GM23338 (cell line): ENCODE results near the gene TJP1. TPM values are rescaled to one million over a fixed set of nuclear protein-coding genes. Genes with fewer than 3 reads are reported as not detected.

Experiments
- ATAC-seq: fragments of 200-7000 bp; cut with Tn5 transposase; 3 replicates; pipeline ENCODE4 v1.9.1; 2020
- DNase-seq: peaks from one replicate; pipeline ENCODE4 v3.0.0-alpha.2; 2015; ENCODE audit warnings: low spot score
- H2AFZ ChIP-seq: fragments of 200-600 bp; sonication (generic); 2 replicates; pipeline ENCODE4 v1.8.0; 2016; ENCODE audit warnings: antibody characterized with exemption, mild to moderate bottlenecking, moderate library complexity
- H3F3A ChIP-seq: fragments of 200-600 bp; sonication (generic); replicated peaks from 2 replicates; pipeline ENCODE4 v1.8.0; 2017; ENCODE audit warnings: antibody characterized with exemption, mixed run types, low read depth
- H3K27ac ChIP-seq: fragments of 200-600 bp; sonication (generic); 2 replicates; pipeline ENCODE4 v1.6.1; 2016; ENCODE audit warnings: low read depth
- H3K27me3 ChIP-seq: fragments of 200-600 bp; sonication (generic); 2 replicates; pipeline ENCODE4 v1.8.0; 2016; ENCODE audit warnings: mild to moderate bottlenecking, mixed run types, moderate library complexity; ENCODE audit not compliant: insufficient read depth
- H3K36me3 ChIP-seq: fragments of 200-600 bp; sonication (generic); 2 replicates; pipeline ENCODE4 v1.8.0; 2016; ENCODE audit warnings: mild to moderate bottlenecking; ENCODE audit not compliant: insufficient read depth
- H3K4me1 ChIP-seq: fragments of 200-600 bp; sonication (generic); 2 replicates; pipeline ENCODE4 v1.8.0; 2016; ENCODE audit warnings: mild to moderate bottlenecking, moderate library complexity; ENCODE audit not compliant: insufficient read depth
- H3K4me2 ChIP-seq: fragments of 200-600 bp; sonication (generic); 2 replicates; pipeline ENCODE4 v1.7.1; 2017; ENCODE audit warnings: mixed run types
- H3K4me3 ChIP-seq: fragments of 200-600 bp; sonication (generic); 2 replicates; pipeline ENCODE4 v1.6.1; 2016; ENCODE audit warnings: mixed run types
- H3K79me2 ChIP-seq: fragments of 200-600 bp; sonication (generic); replicated peaks from 2 replicates; pipeline ENCODE4 v1.8.0; 2017; ENCODE audit warnings: mild to moderate bottlenecking; ENCODE audit not compliant: insufficient read depth
- H3K9me2 ChIP-seq: fragments of 200-600 bp; sonication (generic); 2 replicates; pipeline ENCODE4 v1.8.0; 2017; ENCODE audit not compliant: insufficient read depth
- H4K20me1 ChIP-seq: fragments of 200-600 bp; sonication (generic); replicated peaks from 2 replicates; pipeline ENCODE4 v1.8.0; 2017; ENCODE audit warnings: mild to moderate bottlenecking; ENCODE audit not compliant: insufficient read depth
- H3K27ac Mint-ChIP-seq: 2 replicates; pipeline ENCODE4 v1.8.0; 2020; ENCODE audit warnings: inconsistent platforms, mild to moderate bottlenecking, moderate library complexity, mixed read lengths
- H3K27me3 Mint-ChIP-seq: 3 replicates; pipeline ENCODE4 v1.8.0; 2022; ENCODE audit warnings: low read depth, mild to moderate bottlenecking, moderate library complexity, mixed read lengths, inconsistent platforms; ENCODE audit not compliant: insufficient read depth, poor library complexity
- H3K36me3 Mint-ChIP-seq: 3 replicates; pipeline ENCODE4 v1.8.0; 2021; ENCODE audit warnings: low read depth, mild to moderate bottlenecking, inconsistent platforms, moderate library complexity, mixed read lengths
- H3K4me1 Mint-ChIP-seq: 3 replicates; pipeline ENCODE4 v1.8.0; 2020; ENCODE audit warnings: mild to moderate bottlenecking, inconsistent platforms, mixed read lengths
- H3K4me3 Mint-ChIP-seq: 3 replicates; pipeline ENCODE4 v1.8.0; 2021; ENCODE audit warnings: moderate library complexity, mild to moderate bottlenecking, inconsistent platforms, mixed read lengths
- H3K9me3 Mint-ChIP-seq: 3 replicates; pipeline ENCODE4 v1.8.0; 2020; ENCODE audit warnings: moderate library complexity, mild to moderate bottlenecking, inconsistent platforms, mixed read lengths
- CREB1 ChIP-seq: fragments of 250-450 bp; sonication (Bioruptor Pico); IDR thresholded peaks from 2 replicates; pipeline ENCODE4 v1.5.0; 2020; ENCODE audit warnings: low read depth, mild to moderate bottlenecking, moderate library complexity
- EZH2 ChIP-seq: fragments of 200-600 bp; sonication (generic); IDR thresholded peaks from one replicate; pipeline ENCODE4 v1.8.0; 2017; ENCODE audit warnings: antibody characterized with exemption, mild to moderate bottlenecking, low read depth; ENCODE audit not compliant: unreplicated experiment
- EZH2phosphoT487 ChIP-seq: fragments of 200-600 bp; sonication (generic); IDR thresholded peaks from one replicate; pipeline ENCODE4 v1.8.1; 2018; ENCODE audit warnings: antibody characterized with exemption; ENCODE audit not compliant: unreplicated experiment
- JUNB ChIP-seq: IDR thresholded peaks from one replicate; pipeline ENCODE4 v1.6.1; 2016; ENCODE audit warnings: antibody characterized with exemption; ENCODE audit not compliant: unreplicated experiment
- NANOG ChIP-seq: IDR thresholded peaks from 2 replicates; pipeline ENCODE4 v1.6.1; 2016; ENCODE audit warnings: antibody characterized with exemption, borderline replicate concordance
- ZNF114 ChIP-seq: fragments of 250-450 bp; sonication (Bioruptor Pico); IDR thresholded peaks from 2 replicates; pipeline ENCODE4 v1.5.0; 2020; ENCODE audit warnings: mild to moderate bottlenecking, moderate library complexity
- polyA plus RNA-seq: library from polyadenylated mRNA; unstranded; fragments of >200 nt; fragmentation: Nextera tagmentation; extraction: Ambion mirVana; gene quantifications from 2 replicates; pipeline ENCODE4 v1.2.1, GENCODE V29; 2016
- total RNA-seq: library from RNA; depleted of rRNA; stranded (reverse); fragments of >200 nt; shearing (Covaris generic); gene quantifications from 2 replicates; pipeline ENCODE4 v1.2.3, GENCODE V29; 2014
- TF ChIP-seq, protein P1 (sequence below), 2 experiments: fragments of 200-600 bp in 1 of 2; sonication (generic) in 1 of 2; conservative IDR thresholded peaks; 2 replicates each; pipeline versions ENCODE4 v1.5.1 to v1.6.1; 2016 to 2017; ENCODE audit warnings: antibody characterized with exemption in 2 of 2, low read depth in 2 of 2, mild to moderate bottlenecking in 2 of 2, moderate library complexity in 1 of 2
- TF ChIP-seq, protein P2 (sequence below): IDR thresholded peaks from one replicate; pipeline ENCODE4 v1.6.1; 2018; ENCODE audit warnings: antibody characterized with exemption; ENCODE audit not compliant: unreplicated experiment
- TF ChIP-seq, protein P3 (sequence below): IDR thresholded peaks from 2 replicates; pipeline ENCODE4 v1.6.1; 2016; ENCODE audit warnings: antibody characterized with exemption
- TF ChIP-seq, protein P4 (sequence below): fragments of 250-450 bp; sonication (Bioruptor Pico); IDR thresholded peaks from 2 replicates; pipeline ENCODE4 v1.5.0; 2020; ENCODE audit warnings: mild to moderate bottlenecking, moderate library complexity

TJP1 gene
- total and polyA plus RNA-seq, 2 experiments from 2014 or later = 76.2 to 116 TPM

DNA sequence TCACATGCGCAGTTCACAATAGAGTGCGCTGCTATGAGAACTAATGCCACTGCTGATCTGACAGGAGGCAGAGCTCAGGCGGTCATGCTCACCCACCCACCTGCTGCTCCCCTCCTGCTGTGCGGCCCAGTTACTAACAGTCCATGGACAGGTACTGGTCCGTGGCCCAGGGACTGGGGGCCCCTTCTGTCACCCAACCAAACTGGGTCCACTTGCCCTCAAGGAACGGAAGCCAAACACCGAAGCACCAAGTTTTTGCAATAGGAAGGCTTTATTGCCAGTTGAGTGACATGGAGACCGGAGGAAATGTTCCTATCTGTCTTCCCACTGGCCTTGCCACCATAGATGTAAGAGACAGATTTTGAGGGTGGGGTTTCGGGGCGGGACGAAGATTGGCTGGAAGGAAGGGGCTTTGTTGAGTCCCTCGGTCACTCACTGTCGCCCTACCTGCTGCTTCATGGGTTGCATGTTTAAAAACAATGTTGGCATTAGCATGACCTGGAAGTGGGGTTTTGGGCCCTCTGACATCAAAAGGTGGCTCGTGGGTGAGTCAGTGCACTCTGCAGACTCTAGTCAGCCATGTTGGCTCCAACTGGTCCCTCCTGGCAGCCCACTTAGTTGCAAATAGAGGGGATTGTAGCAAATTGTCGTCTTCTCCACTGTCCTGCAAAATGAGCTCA, 141.0 kb downstream of the TJP1 start:
- Histone ChIP-seq H3K36me3 (no peaks in the 10 kb centered on the region), H3K79me2 (no peaks in the 10 kb centered on the region), H3F3A (no peaks in the 10 kb centered on the region), H2AFZ (no peak overlapping the region), H4K20me1 (no peaks in the 10 kb centered on the region), H3K4me1 (peaks cover 11% of the 10 kb centered on the region; the same call in 1 of the 2 replicates), H3K27me3 (no peaks in the 10 kb centered on the region), H3K9me2 (no peaks in the 10 kb centered on the region), H3K27ac (no peak overlapping the region), H3K4me2 (no peak overlapping the region), H3K4me3 (no peak overlapping the region)
- DNase-seq = no peak
- Mint-ChIP-seq H3K4me3 (no peak overlapping the region), H3K4me1 (peaks cover 14% of the 10 kb centered on the region), H3K9me3 (peaks cover 2% of the 10 kb centered on the region; the same call in 2 of the 3 replicates), H3K27ac (no peak overlapping the region), H3K27me3 (peaks cover 15% of the 10 kb centered on the region), H3K36me3 (no peaks in the 10 kb centered on the region; the same call in 2 of the 3 replicates)
- TF ChIP-seq, protein P1, sequence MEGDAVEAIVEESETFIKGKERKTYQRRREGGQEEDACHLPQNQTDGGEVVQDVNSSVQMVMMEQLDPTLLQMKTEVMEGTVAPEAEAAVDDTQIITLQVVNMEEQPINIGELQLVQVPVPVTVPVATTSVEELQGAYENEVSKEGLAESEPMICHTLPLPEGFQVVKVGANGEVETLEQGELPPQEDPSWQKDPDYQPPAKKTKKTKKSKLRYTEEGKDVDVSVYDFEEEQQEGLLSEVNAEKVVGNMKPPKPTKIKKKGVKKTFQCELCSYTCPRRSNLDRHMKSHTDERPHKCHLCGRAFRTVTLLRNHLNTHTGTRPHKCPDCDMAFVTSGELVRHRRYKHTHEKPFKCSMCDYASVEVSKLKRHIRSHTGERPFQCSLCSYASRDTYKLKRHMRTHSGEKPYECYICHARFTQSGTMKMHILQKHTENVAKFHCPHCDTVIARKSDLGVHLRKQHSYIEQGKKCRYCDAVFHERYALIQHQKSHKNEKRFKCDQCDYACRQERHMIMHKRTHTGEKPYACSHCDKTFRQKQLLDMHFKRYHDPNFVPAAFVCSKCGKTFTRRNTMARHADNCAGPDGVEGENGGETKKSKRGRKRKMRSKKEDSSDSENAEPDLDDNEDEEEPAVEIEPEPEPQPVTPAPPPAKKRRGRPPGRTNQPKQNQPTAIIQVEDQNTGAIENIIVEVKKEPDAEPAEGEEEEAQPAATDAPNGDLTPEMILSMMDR (conservative IDR thresholded peaks at IDR 0.05; ENCODE audit: low read depth in 2 of 2) = no peak
- TF ChIP-seq JUNB = no peak
- TF ChIP-seq ZNF114 (CRISPR knock-in tag) = no peak
- no peak for TF ChIP-seq CREB1 (CRISPR knock-in tag)
- no peak for TF ChIP-seq EZH2
- TF ChIP-seq, protein P2, sequence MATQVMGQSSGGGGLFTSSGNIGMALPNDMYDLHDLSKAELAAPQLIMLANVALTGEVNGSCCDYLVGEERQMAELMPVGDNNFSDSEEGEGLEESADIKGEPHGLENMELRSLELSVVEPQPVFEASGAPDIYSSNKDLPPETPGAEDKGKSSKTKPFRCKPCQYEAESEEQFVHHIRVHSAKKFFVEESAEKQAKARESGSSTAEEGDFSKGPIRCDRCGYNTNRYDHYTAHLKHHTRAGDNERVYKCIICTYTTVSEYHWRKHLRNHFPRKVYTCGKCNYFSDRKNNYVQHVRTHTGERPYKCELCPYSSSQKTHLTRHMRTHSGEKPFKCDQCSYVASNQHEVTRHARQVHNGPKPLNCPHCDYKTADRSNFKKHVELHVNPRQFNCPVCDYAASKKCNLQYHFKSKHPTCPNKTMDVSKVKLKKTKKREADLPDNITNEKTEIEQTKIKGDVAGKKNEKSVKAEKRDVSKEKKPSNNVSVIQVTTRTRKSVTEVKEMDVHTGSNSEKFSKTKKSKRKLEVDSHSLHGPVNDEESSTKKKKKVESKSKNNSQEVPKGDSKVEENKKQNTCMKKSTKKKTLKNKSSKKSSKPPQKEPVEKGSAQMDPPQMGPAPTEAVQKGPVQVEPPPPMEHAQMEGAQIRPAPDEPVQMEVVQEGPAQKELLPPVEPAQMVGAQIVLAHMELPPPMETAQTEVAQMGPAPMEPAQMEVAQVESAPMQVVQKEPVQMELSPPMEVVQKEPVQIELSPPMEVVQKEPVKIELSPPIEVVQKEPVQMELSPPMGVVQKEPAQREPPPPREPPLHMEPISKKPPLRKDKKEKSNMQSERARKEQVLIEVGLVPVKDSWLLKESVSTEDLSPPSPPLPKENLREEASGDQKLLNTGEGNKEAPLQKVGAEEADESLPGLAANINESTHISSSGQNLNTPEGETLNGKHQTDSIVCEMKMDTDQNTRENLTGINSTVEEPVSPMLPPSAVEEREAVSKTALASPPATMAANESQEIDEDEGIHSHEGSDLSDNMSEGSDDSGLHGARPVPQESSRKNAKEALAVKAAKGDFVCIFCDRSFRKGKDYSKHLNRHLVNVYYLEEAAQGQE = no peak
- TF ChIP-seq, protein P3, sequence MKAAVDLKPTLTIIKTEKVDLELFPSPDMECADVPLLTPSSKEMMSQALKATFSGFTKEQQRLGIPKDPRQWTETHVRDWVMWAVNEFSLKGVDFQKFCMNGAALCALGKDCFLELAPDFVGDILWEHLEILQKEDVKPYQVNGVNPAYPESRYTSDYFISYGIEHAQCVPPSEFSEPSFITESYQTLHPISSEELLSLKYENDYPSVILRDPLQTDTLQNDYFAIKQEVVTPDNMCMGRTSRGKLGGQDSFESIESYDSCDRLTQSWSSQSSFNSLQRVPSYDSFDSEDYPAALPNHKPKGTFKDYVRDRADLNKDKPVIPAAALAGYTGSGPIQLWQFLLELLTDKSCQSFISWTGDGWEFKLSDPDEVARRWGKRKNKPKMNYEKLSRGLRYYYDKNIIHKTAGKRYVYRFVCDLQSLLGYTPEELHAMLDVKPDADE = no peak
- TF ChIP-seq, protein P4, sequence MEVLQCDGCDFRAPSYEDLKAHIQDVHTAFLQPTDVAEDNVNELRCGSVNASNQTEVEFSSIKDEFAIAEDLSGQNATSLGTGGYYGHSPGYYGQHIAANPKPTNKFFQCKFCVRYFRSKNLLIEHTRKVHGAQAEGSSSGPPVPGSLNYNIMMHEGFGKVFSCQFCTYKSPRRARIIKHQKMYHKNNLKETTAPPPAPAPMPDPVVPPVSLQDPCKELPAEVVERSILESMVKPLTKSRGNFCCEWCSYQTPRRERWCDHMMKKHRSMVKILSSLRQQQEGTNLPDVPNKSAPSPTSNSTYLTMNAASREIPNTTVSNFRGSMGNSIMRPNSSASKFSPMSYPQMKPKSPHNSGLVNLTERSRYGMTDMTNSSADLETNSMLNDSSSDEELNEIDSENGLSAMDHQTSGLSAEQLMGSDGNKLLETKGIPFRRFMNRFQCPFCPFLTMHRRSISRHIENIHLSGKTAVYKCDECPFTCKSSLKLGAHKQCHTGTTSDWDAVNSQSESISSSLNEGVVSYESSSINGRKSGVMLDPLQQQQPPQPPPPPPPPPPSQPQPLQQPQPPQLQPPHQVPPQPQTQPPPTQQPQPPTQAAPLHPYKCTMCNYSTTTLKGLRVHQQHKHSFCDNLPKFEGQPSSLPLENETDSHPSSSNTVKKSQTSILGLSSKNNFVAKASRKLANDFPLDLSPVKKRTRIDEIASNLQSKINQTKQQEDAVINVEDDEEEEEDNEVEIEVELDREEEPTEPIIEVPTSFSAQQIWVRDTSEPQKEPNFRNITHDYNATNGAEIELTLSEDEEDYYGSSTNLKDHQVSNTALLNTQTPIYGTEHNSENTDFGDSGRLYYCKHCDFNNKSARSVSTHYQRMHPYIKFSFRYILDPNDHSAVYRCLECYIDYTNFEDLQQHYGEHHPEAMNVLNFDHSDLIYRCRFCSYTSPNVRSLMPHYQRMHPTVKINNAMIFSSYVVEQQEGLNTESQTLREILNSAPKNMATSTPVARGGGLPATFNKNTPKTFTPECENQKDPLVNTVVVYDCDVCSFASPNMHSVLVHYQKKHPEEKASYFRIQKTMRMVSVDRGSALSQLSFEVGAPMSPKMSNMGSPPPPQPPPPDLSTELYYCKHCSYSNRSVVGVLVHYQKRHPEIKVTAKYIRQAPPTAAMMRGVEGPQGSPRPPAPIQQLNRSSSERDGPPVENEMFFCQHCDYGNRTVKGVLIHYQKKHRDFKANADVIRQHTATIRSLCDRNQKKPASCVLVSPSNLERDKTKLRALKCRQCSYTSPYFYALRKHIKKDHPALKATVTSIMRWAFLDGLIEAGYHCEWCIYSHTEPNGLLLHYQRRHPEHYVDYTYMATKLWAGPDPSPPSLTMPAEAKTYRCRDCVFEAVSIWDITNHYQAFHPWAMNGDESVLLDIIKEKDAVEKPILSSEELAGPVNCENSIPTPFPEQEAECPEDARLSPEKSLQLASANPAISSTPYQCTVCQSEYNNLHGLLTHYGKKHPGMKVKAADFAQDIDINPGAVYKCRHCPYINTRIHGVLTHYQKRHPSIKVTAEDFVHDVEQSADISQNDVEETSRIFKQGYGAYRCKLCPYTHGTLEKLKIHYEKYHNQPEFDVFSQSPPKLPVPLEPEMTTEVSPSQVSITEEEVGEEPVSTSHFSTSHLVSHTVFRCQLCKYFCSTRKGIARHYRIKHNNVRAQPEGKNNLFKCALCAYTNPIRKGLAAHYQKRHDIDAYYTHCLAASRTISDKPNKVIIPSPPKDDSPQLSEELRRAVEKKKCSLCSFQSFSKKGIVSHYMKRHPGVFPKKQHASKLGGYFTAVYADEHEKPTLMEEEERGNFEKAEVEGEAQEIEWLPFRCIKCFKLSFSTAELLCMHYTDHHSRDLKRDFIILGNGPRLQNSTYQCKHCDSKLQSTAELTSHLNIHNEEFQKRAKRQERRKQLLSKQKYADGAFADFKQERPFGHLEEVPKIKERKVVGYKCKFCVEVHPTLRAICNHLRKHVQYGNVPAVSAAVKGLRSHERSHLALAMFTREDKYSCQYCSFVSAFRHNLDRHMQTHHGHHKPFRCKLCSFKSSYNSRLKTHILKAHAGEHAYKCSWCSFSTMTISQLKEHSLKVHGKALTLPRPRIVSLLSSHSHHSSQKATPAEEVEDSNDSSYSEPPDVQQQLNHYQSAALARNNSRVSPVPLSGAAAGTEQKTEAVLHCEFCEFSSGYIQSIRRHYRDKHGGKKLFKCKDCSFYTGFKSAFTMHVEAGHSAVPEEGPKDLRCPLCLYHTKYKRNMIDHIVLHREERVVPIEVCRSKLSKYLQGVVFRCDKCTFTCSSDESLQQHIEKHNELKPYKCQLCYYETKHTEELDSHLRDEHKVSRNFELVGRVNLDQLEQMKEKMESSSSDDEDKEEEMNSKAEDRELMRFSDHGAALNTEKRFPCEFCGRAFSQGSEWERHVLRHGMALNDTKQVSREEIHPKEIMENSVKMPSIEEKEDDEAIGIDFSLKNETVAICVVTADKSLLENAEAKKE = no peak
- no peak for TF ChIP-seq EZH2phosphoT487
- no peak for TF ChIP-seq NANOG
- no peak for ATAC-seq
